HepG2 (cell line): ENCODE measurements around the gene METTL1. TPM values are rescaled to one million over a fixed set of nuclear protein-coding genes. Genes with fewer than 3 reads are reported as not detected.

Experiments
- CEBPG ChIP-seq: IDR thresholded peaks from 2 replicates; pipeline ENCODE4 v1.6.1; 2016
- CREB1 ChIP-seq, 2 experiments: fragments of 450-650 bp in 1 of 2; IDR thresholded peaks; 2 replicates each; pipeline ENCODE4 v1.6.1; 2016 to 2017; ENCODE audit warnings: control low read depth in 1 of 2, mild to moderate bottlenecking in 1 of 2, missing compliant biosample characterization in 1 of 2, missing genetic modification characterization in 1 of 2
- FOXJ3 ChIP-seq: sonication (generic); formaldehyde crosslinking; IDR thresholded peaks from 2 replicates; pipeline ENCODE4 v1.4.0; 2020; ENCODE audit warnings: missing genetic modification reagents, mild to moderate bottlenecking, borderline replicate concordance
- GTF3A ChIP-seq: sonication (generic); formaldehyde crosslinking; conservative IDR thresholded peaks from 2 replicates; pipeline ENCODE4 v1.4.0; 2020; ENCODE audit warnings: mild to moderate bottlenecking, missing genetic modification reagents
- HOXA3 ChIP-seq: sonication (generic); formaldehyde crosslinking; IDR thresholded peaks from 2 replicates; pipeline ENCODE4 v1.5.0; 2020; ENCODE audit warnings: missing genetic modification reagents
- ISL2 ChIP-seq: sonication (generic); formaldehyde crosslinking; IDR thresholded peaks from 2 replicates; pipeline ENCODE4 v1.5.0; 2020; ENCODE audit warnings: missing genetic modification reagents
- KMT2A ChIP-seq: sonication (generic); formaldehyde crosslinking; IDR thresholded peaks from 2 replicates; pipeline ENCODE4 v1.4.0; 2020; ENCODE audit warnings: missing genetic modification reagents
- NFYC ChIP-seq: IDR thresholded peaks from 2 replicates; pipeline ENCODE4 v1.6.1; 2016; ENCODE audit warnings: missing genetic modification reagents, missing compliant biosample characterization
- ZBTB7B ChIP-seq: sonication (generic); formaldehyde crosslinking; IDR thresholded peaks from 2 replicates; pipeline ENCODE4 v1.4.0; 2020; ENCODE audit warnings: missing genetic modification reagents
- ZEB1 ChIP-seq: IDR thresholded peaks from 2 replicates; pipeline ENCODE4 v1.6.1; 2012; ENCODE audit warnings: mild to moderate bottlenecking, low read depth, inconsistent platforms; ENCODE audit not compliant: insufficient replicate concordance
- ZFYVE20 ChIP-seq: sonication (generic); formaldehyde crosslinking; IDR thresholded peaks from 2 replicates; pipeline ENCODE4 v1.8.0; 2023; ENCODE audit warnings: low read depth, mild to moderate bottlenecking, moderate library complexity, missing genetic modification reagents, borderline replicate concordance
- ZNF24 ChIP-seq: fragments of 450-650 bp; IDR thresholded peaks from 2 replicates; pipeline ENCODE4 v1.6.1; 2017; ENCODE audit warnings: antibody characterized with exemption, mild to moderate bottlenecking
- ZNF562 ChIP-seq: sonication (generic); formaldehyde crosslinking; IDR thresholded peaks from 2 replicates; pipeline ENCODE4 v1.8.0; 2022; ENCODE audit warnings: missing genetic modification reagents, borderline replicate concordance
- ZNF660 ChIP-seq: sonication (generic); formaldehyde crosslinking; IDR thresholded peaks from 2 replicates; pipeline ENCODE4 v1.5.1; 2020; ENCODE audit warnings: mild to moderate bottlenecking, low read depth, missing genetic modification reagents, borderline replicate concordance
- ZNF746 ChIP-seq: sonication (generic); formaldehyde crosslinking; IDR thresholded peaks from 2 replicates; pipeline ENCODE4 v1.8.0; 2022; ENCODE audit warnings: mild to moderate bottlenecking, missing genetic modification reagents
- polyA plus RNA-seq, 8 experiments: library from polyadenylated mRNA; depleted of rRNA in 3 of 8; stranded (reverse) in 7 of 8; unstranded in 1 of 8; fragments of >200 nt; fragmentation: Illumina TruSeq in 4 of 8; extraction: Trizol in 4 of 8; gene quantifications; 2 replicates each; pipeline versions ENCODE4 v1.2.1 to v1.2.3, GENCODE V29; 2011 to 2016; ENCODE audit warnings: low read depth in 4 of 8, missing spikeins in 1 of 8, mixed read lengths in 1 of 8; ENCODE audit not compliant: insufficient read depth in 1 of 8
- total RNA-seq, 5 experiments: library from RNA; depleted of rRNA; stranded (reverse); fragments of >200 nt; fragmentation: Illumina TruSeq; extraction: Trizol; gene quantifications; 2 replicates each; pipeline ENCODE4 v1.2.3, GENCODE V29; 2016; ENCODE audit warnings: low read depth in 1 of 5
- TF ChIP-seq, protein P1 (sequence below): sonication (generic); formaldehyde crosslinking; IDR thresholded peaks from 2 replicates; pipeline ENCODE4 v1.5.1; 2020; ENCODE audit warnings: missing genetic modification reagents, mild to moderate bottlenecking, borderline replicate concordance
- TF ChIP-seq, protein P2 (sequence below): sonication (generic); formaldehyde crosslinking; IDR thresholded peaks from 2 replicates; pipeline ENCODE4 v1.4.0; 2020; ENCODE audit warnings: missing genetic modification reagents
- TF ChIP-seq, protein P3 (sequence below): sonication (generic); formaldehyde crosslinking; IDR thresholded peaks from 2 replicates; pipeline ENCODE4 v1.8.1; 2023; ENCODE audit warnings: mild to moderate bottlenecking, inconsistent platforms, moderate library complexity, missing genetic modification reagents, borderline replicate concordance
- TF ChIP-seq, protein P4 (sequence below): fragments of 450-650 bp; IDR thresholded peaks from 2 replicates; pipeline ENCODE4 v1.6.1; 2017; ENCODE audit warnings: mild to moderate bottlenecking

The METTL1 gene
- total and polyA plus RNA-seq, 2 of the 13 experiments (the other 11 are each of a cell fraction or from before 2014, with no cell fraction given): 34.7 to 36.9 TPM

DNA sequence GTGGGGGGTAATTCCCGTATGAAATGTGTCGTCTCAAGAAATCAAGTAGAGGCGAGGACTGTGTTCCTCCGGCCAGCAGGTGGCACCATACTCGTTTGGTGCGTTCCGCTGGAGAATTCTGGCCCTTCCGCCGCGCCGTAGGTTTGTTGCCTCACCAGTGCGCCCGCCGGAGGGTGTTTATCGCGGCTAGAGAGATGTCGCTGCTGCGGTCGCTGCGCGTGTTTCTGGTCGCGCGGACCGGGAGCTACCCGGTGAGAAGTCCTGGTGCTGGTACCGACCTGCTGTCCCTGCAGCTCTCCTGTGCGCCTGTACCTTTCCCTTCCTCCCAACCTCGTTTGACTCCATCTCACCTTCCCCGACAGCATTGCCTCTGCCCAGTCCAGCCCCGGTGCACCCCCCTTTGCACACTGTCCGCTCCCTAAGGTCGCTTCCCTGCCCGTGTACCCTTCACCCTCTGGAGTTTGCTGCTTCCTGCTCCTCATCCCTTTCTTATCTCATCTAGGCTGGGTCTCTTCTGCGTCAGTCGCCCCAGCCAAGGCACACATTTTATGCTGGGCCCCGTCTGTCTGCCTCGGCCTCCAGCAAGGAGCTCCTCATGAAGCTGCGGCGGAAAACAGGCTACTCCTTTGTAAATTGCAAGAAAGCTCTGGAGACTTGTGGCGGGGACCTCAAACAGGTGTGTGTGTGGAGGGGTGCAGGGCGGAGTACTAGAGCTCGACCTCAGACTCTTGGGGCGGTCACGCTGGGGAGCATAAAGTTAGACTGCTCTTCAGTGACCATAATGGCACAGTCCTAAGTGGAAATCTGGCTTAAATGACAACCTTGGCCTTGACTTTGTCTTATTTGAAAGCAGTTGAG, 10.9 kb upstream of the METTL1 start, which contains the start of gene TSFM (continued):
- peak; percentile 41; the same call in 1 of the 2 replicates for TF ChIP-seq CREB1 (IDR thresholded peaks at IDR 0.05)
- peak; percentile 95 for TF ChIP-seq CREB1 (CRISPR knock-in tag; IDR thresholded peaks at IDR 0.05)
- peak; percentile 76; the same call in 1 of the 2 replicates for TF ChIP-seq ZBTB7B (CRISPR knock-in tag)
- TF ChIP-seq, protein P1, sequence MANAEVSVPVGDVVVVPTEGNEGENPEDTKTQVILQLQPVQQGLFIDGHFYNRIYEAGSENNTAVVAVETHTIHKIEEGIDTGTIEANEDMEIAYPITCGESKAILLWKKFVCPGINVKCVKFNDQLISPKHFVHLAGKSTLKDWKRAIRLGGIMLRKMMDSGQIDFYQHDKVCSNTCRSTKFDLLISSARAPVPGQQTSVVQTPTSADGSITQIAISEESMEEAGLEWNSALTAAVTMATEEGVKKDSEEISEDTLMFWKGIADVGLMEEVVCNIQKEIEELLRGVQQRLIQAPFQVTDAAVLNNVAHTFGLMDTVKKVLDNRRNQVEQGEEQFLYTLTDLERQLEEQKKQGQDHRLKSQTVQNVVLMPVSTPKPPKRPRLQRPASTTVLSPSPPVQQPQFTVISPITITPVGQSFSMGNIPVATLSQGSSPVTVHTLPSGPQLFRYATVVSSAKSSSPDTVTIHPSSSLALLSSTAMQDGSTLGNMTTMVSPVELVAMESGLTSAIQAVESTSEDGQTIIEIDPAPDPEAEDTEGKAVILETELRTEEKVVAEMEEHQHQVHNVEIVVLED: peak; percentile 76; the same call in 1 of the 2 replicates
- TF ChIP-seq ZNF746: no peak
- no peak; the same call in 1 of the 2 replicates for TF ChIP-seq GTF3A (CRISPR knock-in tag)
- peak; percentile 92 for TF ChIP-seq HOXA3 (CRISPR knock-in tag)
- peak; percentile 42 for TF ChIP-seq NFYC (CRISPR knock-in tag)
- TF ChIP-seq, protein P2, sequence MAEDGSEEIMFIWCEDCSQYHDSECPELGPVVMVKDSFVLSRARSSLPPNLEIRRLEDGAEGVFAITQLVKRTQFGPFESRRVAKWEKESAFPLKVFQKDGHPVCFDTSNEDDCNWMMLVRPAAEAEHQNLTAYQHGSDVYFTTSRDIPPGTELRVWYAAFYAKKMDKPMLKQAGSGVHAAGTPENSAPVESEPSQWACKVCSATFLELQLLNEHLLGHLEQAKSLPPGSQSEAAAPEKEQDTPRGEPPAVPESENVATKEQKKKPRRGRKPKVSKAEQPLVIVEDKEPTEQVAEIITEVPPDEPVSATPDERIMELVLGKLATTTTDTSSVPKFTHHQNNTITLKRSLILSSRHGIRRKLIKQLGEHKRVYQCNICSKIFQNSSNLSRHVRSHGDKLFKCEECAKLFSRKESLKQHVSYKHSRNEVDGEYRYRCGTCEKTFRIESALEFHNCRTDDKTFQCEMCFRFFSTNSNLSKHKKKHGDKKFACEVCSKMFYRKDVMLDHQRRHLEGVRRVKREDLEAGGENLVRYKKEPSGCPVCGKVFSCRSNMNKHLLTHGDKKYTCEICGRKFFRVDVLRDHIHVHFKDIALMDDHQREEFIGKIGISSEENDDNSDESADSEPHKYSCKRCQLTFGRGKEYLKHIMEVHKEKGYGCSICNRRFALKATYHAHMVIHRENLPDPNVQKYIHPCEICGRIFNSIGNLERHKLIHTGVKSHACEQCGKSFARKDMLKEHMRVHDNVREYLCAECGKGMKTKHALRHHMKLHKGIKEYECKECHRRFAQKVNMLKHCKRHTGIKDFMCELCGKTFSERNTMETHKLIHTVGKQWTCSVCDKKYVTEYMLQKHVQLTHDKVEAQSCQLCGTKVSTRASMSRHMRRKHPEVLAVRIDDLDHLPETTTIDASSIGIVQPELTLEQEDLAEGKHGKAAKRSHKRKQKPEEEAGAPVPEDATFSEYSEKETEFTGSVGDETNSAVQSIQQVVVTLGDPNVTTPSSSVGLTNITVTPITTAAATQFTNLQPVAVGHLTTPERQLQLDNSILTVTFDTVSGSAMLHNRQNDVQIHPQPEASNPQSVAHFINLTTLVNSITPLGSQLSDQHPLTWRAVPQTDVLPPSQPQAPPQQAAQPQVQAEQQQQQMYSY: no peak
- TF ChIP-seq CEBPG (CRISPR knock-in tag): peak; percentile 92
- TF ChIP-seq ZNF24: no peak
- peak; percentile 94 for TF ChIP-seq KMT2A
- TF ChIP-seq ISL2 (CRISPR knock-in tag): peak; percentile 58; the same call in 1 of the 2 replicates
- 0 out of 2 replicates have a peak, but pooled peaks have one; percentile 63 for TF ChIP-seq ZFYVE20 (CRISPR knock-in tag)
- TF ChIP-seq, protein P3, sequence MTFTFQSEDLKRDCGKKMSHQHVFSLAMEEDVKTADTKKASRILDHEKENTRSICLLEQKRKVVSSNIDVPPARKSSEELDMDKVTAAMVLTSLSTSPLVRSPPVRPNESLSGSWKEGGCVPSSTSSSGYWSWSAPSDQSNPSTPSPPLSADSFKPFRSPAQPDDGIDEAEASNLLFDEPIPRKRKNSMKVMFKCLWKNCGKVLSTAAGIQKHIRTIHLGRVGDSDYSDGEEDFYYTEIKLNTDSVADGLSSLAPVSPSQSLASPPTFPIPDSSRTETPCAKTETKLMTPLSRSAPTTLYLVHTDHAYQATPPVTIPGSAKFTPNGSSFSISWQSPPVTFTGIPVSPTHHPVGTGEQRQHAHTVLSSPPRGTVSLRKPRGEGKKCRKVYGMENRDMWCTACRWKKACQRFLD (CRISPR knock-in tag): no peak
- TF ChIP-seq ZNF562: 0 out of 2 replicates have a peak, but pooled peaks have one; percentile 22
- peak; percentile 81 for TF ChIP-seq FOXJ3 (CRISPR knock-in tag)
- TF ChIP-seq, protein P4, sequence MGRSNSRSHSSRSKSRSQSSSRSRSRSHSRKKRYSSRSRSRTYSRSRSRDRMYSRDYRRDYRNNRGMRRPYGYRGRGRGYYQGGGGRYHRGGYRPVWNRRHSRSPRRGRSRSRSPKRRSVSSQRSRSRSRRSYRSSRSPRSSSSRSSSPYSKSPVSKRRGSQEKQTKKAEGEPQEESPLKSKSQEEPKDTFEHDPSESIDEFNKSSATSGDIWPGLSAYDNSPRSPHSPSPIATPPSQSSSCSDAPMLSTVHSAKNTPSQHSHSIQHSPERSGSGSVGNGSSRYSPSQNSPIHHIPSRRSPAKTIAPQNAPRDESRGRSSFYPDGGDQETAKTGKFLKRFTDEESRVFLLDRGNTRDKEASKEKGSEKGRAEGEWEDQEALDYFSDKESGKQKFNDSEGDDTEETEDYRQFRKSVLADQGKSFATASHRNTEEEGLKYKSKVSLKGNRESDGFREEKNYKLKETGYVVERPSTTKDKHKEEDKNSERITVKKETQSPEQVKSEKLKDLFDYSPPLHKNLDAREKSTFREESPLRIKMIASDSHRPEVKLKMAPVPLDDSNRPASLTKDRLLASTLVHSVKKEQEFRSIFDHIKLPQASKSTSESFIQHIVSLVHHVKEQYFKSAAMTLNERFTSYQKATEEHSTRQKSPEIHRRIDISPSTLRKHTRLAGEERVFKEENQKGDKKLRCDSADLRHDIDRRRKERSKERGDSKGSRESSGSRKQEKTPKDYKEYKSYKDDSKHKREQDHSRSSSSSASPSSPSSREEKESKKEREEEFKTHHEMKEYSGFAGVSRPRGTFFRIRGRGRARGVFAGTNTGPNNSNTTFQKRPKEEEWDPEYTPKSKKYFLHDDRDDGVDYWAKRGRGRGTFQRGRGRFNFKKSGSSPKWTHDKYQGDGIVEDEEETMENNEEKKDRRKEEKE: no peak
- TF ChIP-seq ZEB1: no peak
- no peak for TF ChIP-seq ZNF660 (CRISPR knock-in tag)
